B cell (primary cell): ENCODE data around the gene CAMKK2. TPM values are rescaled to one million over a fixed set of nuclear protein-coding genes. Genes with fewer than 3 reads are reported as not detected.

ENCODE experiments used
- ATAC-seq: fragments of 200-7000 bp; cut with Tn5 transposase; one replicate; pipeline ENCODE4 v1.10.0; 2021; ENCODE audit warnings: low read depth, mild to moderate bottlenecking, moderate number of reproducible peaks, moderate library complexity
- CTCF ChIA-PET: fragments of 350-600 bp; sonication (Branson Sonifier 250); formaldehyde crosslinking; loops from one replicate; lab custom pipeline; 2021; ENCODE audit warnings: antibody characterized with exemption, inconsistent platforms; lab: Charles Lee
- POLR2A ChIA-PET: fragments of 350-600 bp; sonication (Branson Sonifier 250); formaldehyde crosslinking; loops from one replicate; lab custom pipeline; 2021; ENCODE audit warnings: antibody characterized with exemption; lab: Charles Lee
- DNase-seq: peaks from one replicate; pipeline ENCODE4 v3.0.0; 2013
- H2AFZ ChIP-seq: 2 replicates; pipeline ENCODE4 v1.6.1; 2012; ENCODE audit warnings: mild to moderate bottlenecking, low read depth, low read length; ENCODE audit not compliant: insufficient read depth, poor library complexity, severe bottlenecking
- H3K27ac ChIP-seq, 2 donors: 1 replicate in 1 of 2; 2 replicates in 1 of 2; pipeline ENCODE4 v1.5.1; 2012 to 2013; ENCODE audit warnings: low read length in 2 of 2, mild to moderate bottlenecking in 2 of 2, moderate library complexity in 1 of 2
- H3K27me3 ChIP-seq, 4 experiments: fragments of 200-600 bp in 1 of 4; sonication (generic) in 1 of 4; replicated peaks in 1 of 4; 1 replicate in 2 of 4; 2 replicates in 2 of 4; pipeline versions ENCODE4 v1.6.1 to v1.7.0; 2013 to 2016; ENCODE audit warnings: low read length in 3 of 4, mild to moderate bottlenecking in 2 of 4, mixed read lengths in 1 of 4, moderate library complexity in 1 of 4; ENCODE audit not compliant: insufficient read depth in 4 of 4, control insufficient read depth in 3 of 4; ENCODE audit errors: control extremely low read depth in 1 of 4
- H3K36me3 ChIP-seq, 2 experiments: replicated peaks in 1 of 2; 1 replicate in 1 of 2; 2 replicates in 1 of 2; pipeline versions ENCODE4 v1.6.1 to v1.7.1; 2013; ENCODE audit warnings: low read length in 1 of 2; ENCODE audit not compliant: insufficient read depth in 2 of 2, control insufficient read depth in 1 of 2; ENCODE audit errors: control extremely low read depth in 1 of 2, extremely low read depth in 1 of 2
- H3K4me1 ChIP-seq, 2 donors: fragments of 200-600 bp in 1 of 2; sonication (generic) in 1 of 2; 1 replicate in 1 of 2; 2 replicates in 1 of 2; pipeline versions ENCODE4 v1.5.1 to v1.6.1; 2013 to 2017; ENCODE audit warnings: low read length in 2 of 2; ENCODE audit not compliant: control insufficient read depth in 2 of 2, insufficient read depth in 2 of 2
- H3K4me2 ChIP-seq: replicated peaks from 2 replicates; pipeline ENCODE3; 2012; ENCODE audit warnings: mild to moderate bottlenecking, low read depth, low read length; ENCODE audit not compliant: poor library complexity, severe bottlenecking
- H3K4me3 ChIP-seq, 5 experiments: fragments of 200-600 bp in 1 of 5; sonication (generic) in 1 of 5; 1 replicate in 3 of 5; 2 replicates in 2 of 5; pipeline versions ENCODE4 v1.5.1 to v1.7.0; 2011 to 2016; ENCODE audit warnings: low read length in 4 of 5, mild to moderate bottlenecking in 4 of 5, low read depth in 2 of 5, control low read depth in 1 of 5, moderate library complexity in 1 of 5; ENCODE audit not compliant: insufficient read depth in 1 of 5; ENCODE audit errors: control extremely low read depth in 1 of 5, extremely low read depth in 1 of 5
- H3K79me2 ChIP-seq: fragments of 200-600 bp; sonication (generic); one replicate; pipeline ENCODE4 v1.6.0; 2016; ENCODE audit warnings: low read length; ENCODE audit not compliant: control insufficient read depth, insufficient read depth
- H3K9ac ChIP-seq: fragments of 200-600 bp; sonication (generic); 2 replicates; pipeline ENCODE4 v1.6.1; 2017; ENCODE audit warnings: mild to moderate bottlenecking, low read length, moderate library complexity
- H3K9me3 ChIP-seq, 3 donors: one replicate each; pipeline versions ENCODE4 v1.6.1 to v1.7.1; 2013; ENCODE audit warnings: low read length in 2 of 3; ENCODE audit not compliant: control insufficient read depth in 2 of 3, insufficient read depth in 1 of 3; ENCODE audit errors: control extremely low read depth in 1 of 3
- H4K20me1 ChIP-seq: 2 replicates; pipeline ENCODE4 v1.6.0; 2012; ENCODE audit warnings: mild to moderate bottlenecking, low read length; ENCODE audit not compliant: insufficient read depth, control insufficient read depth, poor library complexity, severe bottlenecking
- H3K27ac Mint-ChIP-seq: one replicate; pipeline ENCODE4 v1.8.0; 2021; ENCODE audit warnings: mixed read lengths
- H3K27me3 Mint-ChIP-seq: one replicate; pipeline ENCODE4 v1.8.0; 2021; ENCODE audit warnings: mixed read lengths
- H3K4me1 Mint-ChIP-seq: one replicate; pipeline ENCODE4 v1.8.0; 2021; ENCODE audit warnings: mixed read lengths
- H3K4me3 Mint-ChIP-seq: one replicate; pipeline ENCODE4 v1.8.0; 2021; ENCODE audit warnings: mixed read lengths
- H3K9me3 Mint-ChIP-seq: one replicate; pipeline ENCODE4 v1.8.0; 2022; ENCODE audit warnings: mixed read lengths; ENCODE audit not compliant: insufficient read depth
- EZH2 ChIP-seq: IDR thresholded peaks from 2 replicates; pipeline ENCODE4 v1.6.1; 2012; ENCODE audit warnings: borderline replicate concordance, low read depth, mild to moderate bottlenecking, moderate library complexity, low read length; ENCODE audit not compliant: insufficient read depth, poor library complexity, severe bottlenecking
- WGBS: methylation state at CpG from one replicate; pipeline ENCODE4 v1.1.5; 2013; ENCODE audit warnings: missing lambda C conversion rate; ENCODE audit not compliant: insufficient coverage; 5-methylcytosine and 5-hydroxymethylcytosine counted together
- intact Hi-C: fragments of 100-400 bp; cut with micrococcal nuclease; formaldehyde crosslinking; loops from one replicate; pipeline ENCODE4 v1.10.0; 2022
- polyA plus RNA-seq: library from polyadenylated mRNA; depleted of rRNA; stranded (reverse); fragments of >200 nt; gene quantifications from 2 replicates; pipeline ENCODE4 v1.2.3, GENCODE V29; 2012
- total RNA-seq, 2 donors: library from RNA; stranded (reverse); fragments of 120-200 nt in 1 of 2; gene quantifications; 1 replicate in 1 of 2; 2 replicates in 1 of 2; pipeline versions ENCODE4 v1.2.3 to v1.2.4, GENCODE V29; 2013 to 2022
- TF ChIP-seq, protein P1 (sequence below): fragments of 200-600 bp; IDR thresholded peaks from one replicate; pipeline ENCODE4 v1.8.0; 2022; ENCODE audit warnings: antibody characterized with exemption, mild to moderate bottlenecking

CAMKK2 gene
- total and polyA plus RNA-seq, 2 donors (not counting 1 experiment from before 2014, with no cell fraction given) = 9.7 to 17.1 TPM

DNA sequence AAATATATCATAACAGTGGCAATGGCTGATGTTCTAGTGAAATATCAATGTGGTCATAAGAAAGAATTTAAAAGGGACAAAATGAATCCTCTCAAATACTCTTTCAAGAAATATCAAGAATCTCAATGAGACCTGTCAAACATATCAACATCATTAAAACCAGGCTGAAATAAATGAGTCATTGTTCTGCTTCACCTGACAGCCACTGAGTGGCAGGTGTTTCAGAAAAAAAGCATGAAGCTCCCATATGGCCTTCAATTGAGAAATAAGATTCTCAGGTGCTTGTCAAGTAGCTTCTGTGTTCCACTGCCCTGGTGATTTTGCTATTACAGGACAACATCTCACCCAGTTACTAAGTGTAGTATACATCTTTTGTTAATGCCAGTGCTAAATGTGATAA, 34.2 kb upstream of the CAMKK2 start:
- CTCF ChIA-PET = interaction anchor here (8.8 kb wide), 1 partner anchor 111 kb away, joined by 115 read pairs; no protein-coding TSS in a partner anchor
- POLR2A ChIA-PET = no interaction called here
- Histone ChIP-seq H3K4me1 (no peaks in the 10 kb centered on the region), H3K27me3 (no peaks in the 10 kb centered on the region), H3K27ac (no peak overlapping the region), H2AFZ (no peak overlapping the region), H3K4me2 (no peak overlapping the region), H4K20me1 (peaks cover 11% of the 10 kb centered on the region), H3K79me2 (peaks cover 13% of the 10 kb centered on the region), H3K36me3 (peaks cover 25 to 85% of the 10 kb centered on the region in 2 experiments), H3K9me3 (no peaks in the 10 kb centered on the region), H3K9ac (no peak overlapping the region), H3K4me3 (no peak overlapping the region)
- intact Hi-C loops = no loop called here
- H3K4me3 Mint-ChIP-seq = no peak overlapping the region
- peaks cover 3% of the 10 kb centered on the region for H3K4me1 Mint-ChIP-seq
- no peak for TF ChIP-seq EZH2
- TF ChIP-seq, protein P1, sequence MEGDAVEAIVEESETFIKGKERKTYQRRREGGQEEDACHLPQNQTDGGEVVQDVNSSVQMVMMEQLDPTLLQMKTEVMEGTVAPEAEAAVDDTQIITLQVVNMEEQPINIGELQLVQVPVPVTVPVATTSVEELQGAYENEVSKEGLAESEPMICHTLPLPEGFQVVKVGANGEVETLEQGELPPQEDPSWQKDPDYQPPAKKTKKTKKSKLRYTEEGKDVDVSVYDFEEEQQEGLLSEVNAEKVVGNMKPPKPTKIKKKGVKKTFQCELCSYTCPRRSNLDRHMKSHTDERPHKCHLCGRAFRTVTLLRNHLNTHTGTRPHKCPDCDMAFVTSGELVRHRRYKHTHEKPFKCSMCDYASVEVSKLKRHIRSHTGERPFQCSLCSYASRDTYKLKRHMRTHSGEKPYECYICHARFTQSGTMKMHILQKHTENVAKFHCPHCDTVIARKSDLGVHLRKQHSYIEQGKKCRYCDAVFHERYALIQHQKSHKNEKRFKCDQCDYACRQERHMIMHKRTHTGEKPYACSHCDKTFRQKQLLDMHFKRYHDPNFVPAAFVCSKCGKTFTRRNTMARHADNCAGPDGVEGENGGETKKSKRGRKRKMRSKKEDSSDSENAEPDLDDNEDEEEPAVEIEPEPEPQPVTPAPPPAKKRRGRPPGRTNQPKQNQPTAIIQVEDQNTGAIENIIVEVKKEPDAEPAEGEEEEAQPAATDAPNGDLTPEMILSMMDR = no peak
- no peak overlapping the region for H3K27ac Mint-ChIP-seq
- ATAC-seq (no peak), DNase-seq (no peak)
- H3K9me3 Mint-ChIP-seq = no peaks in the 10 kb centered on the region
- H3K27me3 Mint-ChIP-seq = no peaks in the 10 kb centered on the region

DNA sequence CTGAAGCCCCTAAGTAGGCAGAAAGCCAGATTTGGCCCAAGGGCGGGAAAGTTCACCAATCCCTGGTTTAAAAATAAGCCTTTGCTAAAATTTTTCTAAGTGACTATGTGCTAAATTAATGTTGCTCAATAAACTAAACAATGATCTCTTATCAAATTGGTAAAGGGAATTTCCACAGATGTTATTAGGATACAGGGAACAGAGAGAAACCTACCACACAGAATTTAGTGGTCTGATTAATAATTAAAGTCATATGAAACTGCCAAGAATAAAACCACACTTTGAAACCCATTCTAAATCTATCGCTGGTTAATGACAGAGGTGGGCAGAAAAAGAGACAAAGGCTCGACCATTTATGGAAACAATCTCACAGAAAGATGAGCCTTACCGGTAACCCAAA, 33.7 kb upstream of the CAMKK2 start:
- CTCF ChIA-PET = interaction anchor here (8.8 kb wide), 1 partner anchor 112 kb away, joined by 115 read pairs; no protein-coding TSS in a partner anchor
- H3K27ac Mint-ChIP-seq = no peak overlapping the region

More for the DNA sequence above, 33.7 kb upstream of the CAMKK2 start:
- peaks cover 3% of the 10 kb centered on the region for H3K4me1 Mint-ChIP-seq
- no peak for DNase-seq
- no peak for TF ChIP-seq EZH2
- TF ChIP-seq, protein P1 = no peak
- no peak overlapping the region for H3K27ac ChIP-seq
- WGBS = 100% methylated on average over 2 of the region's 4 CpGs
- peaks cover 24 to 81% of the 10 kb centered on the region in 2 experiments for H3K36me3 ChIP-seq
- ATAC-seq = no peak
- no peaks in the 10 kb centered on the region for H3K27me3 ChIP-seq
- POLR2A ChIA-PET = no interaction called here
- no peak overlapping the region for H3K4me2 ChIP-seq
- no peaks in the 10 kb centered on the region for H3K27me3 Mint-ChIP-seq
- no peaks in the 10 kb centered on the region for H3K9me3 Mint-ChIP-seq
- intact Hi-C loops = no loop called here
- H4K20me1 ChIP-seq = peaks cover 11% of the 10 kb centered on the region
- H3K9me3 ChIP-seq = no peaks in the 10 kb centered on the region
- no peak overlapping the region for H3K4me3 Mint-ChIP-seq
- H3K79me2 ChIP-seq = peaks cover 13% of the 10 kb centered on the region
- no peak overlapping the region for H3K4me3 ChIP-seq
- H3K9ac ChIP-seq = no peak overlapping the region
- H3K4me1 ChIP-seq = no peaks in the 10 kb centered on the region
- H2AFZ ChIP-seq = no peak overlapping the region
